Islet precursor cell (in vitro differentiated cells): ENCODE measurements around the gene ZNF431.
"Not testable (repeated sequence)": the region's sequence is repeated elsewhere in the genome, so short reads cannot be mapped to it uniquely, and the experiment has no call there.

ENCODE experiments used
- DNase-seq: peaks from one replicate; pipeline ENCODE4 v3.0.0-alpha.2; 2018

ZNF431 gene

GRCh38 chr19:21141787-21142464 lies at the start of gene ZNF431:
TSS of gene ZNF431 (plus strand) at chr19:21142040. CDS start at chr19:21142184, 144 bp downstream.
- DNase-seq, result peak; percentile 98

GRCh38 chr19:21092109-21092508 lies 49.7 kb upstream of the ZNF431 start:
- peak; percentile 53 for DNase-seq

GRCh38 chr19:21094347-21095025 lies 47.4 kb upstream of the ZNF431 start:
- no peak for DNase-seq

GRCh38 chr19:21098291-21098690 lies 43.5 kb upstream of the ZNF431 start:
- DNase-seq, result no peak

DNA sequence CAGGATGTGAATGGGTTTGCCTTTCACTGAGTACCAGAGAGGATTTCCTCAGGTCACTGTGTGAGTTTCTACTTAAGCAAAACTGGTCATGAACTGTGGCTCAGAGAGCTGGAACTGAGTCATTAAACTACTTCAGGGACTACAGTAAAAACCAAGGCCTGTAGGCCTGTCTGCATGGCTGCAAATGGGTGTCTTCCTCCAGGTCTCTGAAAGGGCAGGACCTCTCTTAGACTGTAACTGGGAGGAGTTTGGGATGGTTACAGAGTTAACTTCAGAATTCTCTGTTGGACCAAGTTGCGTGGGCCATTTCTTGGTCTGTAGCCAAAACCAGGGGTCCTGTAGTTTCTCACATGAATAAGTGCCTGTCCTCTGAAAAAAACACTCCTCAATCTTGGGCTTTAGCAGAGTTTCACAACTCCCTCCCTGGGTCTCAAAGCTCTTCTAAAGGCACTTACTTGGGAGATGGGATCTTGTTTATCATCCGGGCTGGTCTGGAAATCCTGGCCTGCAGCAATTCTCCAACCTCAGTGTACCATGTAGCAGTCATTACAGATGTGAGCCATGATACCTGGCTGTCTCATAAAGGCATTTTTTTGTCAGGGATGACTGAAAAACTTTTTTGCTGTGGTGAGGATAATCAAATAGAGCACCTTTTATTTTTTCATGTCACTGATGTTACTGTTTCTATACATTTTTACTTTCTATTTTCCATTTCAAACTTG lies 40.2 kb upstream of the ZNF431 start:
- peak; percentile 72 for DNase-seq

DNA sequence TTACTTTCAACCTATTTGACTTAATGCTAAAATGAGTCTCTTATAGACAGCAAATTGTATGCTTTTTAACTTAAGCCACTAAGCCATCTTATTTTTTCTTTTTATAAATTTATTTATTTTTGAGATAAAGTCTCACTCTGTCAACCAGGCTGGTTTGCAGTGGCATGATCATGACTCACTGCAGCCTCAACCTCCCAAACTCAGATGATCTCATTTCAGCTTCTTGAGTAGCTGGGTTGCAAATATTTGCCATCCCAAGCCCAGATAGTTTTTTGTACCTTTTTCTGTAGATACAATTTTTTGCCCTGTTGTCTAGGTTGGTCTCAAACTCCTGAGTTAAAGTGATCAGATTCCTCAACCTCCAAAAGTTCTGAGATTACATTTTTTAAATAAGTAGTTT lies 32.7 kb upstream of the ZNF431 start:
- no peak for DNase-seq

GRCh38 chr19:21110183-21110582 lies 31.7 kb upstream of the ZNF431 start:
- DNase-seq, result no peak

- no peak for DNase-seq
Observed at GRCh38 chr19:21115430-21115829, 26.4 kb upstream of the ZNF431 start.

DNA sequence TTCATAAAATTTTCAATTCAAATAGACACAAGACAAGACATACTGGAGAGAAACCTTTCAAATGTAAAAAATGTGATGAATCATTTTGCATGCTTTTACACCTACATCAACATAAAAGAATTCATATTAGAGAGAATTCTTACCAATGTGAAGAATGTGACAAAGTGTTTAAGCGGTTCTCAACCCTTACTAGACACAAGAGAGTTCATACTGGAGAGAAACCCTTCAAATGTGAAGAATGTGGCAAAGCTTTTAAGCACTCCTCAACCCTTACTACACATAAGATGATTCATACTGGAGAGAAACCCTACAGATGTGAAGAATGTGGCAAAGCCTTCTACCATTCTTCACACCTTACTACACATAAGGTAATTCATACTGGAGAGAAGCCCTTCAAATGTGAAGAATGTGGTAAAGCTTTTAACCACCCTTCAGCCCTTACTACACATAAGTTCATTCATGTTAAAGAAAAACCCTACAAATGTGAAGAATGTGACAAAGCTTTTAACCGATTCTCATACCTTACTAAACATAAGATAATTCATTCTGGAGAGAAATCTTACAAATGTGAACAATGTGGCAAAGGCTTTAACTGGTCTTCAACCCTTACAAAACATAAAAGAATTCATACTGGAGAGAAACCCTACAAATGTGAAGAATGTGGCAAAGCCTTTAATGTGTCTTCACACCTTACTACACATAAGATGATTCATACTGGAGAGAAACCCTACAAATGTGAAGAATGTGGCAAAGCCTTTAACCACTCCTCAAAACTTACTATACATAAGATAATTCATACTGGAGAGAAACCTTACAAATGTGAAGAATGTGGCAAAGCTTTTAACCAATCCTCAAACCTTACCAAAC lies 24.6 kb upstream of the ZNF431 start:
- DNase-seq, result no peak

- DNase-seq, result no peak
Observed at GRCh38 chr19:21126078-21126477, 15.8 kb upstream of the ZNF431 start.

GRCh38 chr19:21127001-21127400 lies 14.8 kb upstream of the ZNF431 start:
- DNase-seq, result no peak

GRCh38 chr19:21127898-21128297 lies 13.9 kb upstream of the ZNF431 start:
- no peak for DNase-seq

- DNase-seq, result no peak
Observed at GRCh38 chr19:21128901-21129698, 12.7 kb upstream of the ZNF431 start.

- no peak for DNase-seq
Observed at GRCh38 chr19:21130097-21130775, 11.6 kb upstream of the ZNF431 start.

GRCh38 chr19:21133633-21134032 lies 8.2 kb upstream of the ZNF431 start:
- DNase-seq, result no peak

DNA sequence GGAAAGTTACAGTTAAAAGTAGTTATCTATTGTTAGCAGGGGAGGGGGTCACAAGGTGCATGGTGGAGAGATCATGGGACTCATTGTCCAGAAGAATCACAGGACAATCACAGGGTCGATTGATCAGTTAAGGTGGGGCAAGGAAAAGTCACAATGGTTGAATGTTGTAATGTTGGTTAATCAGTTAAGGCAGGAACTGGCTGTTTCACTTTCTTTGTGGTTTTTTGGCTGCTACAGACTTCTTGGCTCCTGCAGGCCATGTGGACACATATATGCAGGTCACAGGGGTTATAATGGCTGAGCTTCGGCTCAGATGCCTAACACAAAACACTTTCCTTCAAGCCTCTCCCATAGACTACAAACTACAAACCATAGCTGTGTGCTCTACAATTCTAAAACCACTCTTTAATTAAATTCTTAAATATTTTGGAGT lies 6.9 kb upstream of the ZNF431 start:
- DNase-seq, result no peak

DNA sequence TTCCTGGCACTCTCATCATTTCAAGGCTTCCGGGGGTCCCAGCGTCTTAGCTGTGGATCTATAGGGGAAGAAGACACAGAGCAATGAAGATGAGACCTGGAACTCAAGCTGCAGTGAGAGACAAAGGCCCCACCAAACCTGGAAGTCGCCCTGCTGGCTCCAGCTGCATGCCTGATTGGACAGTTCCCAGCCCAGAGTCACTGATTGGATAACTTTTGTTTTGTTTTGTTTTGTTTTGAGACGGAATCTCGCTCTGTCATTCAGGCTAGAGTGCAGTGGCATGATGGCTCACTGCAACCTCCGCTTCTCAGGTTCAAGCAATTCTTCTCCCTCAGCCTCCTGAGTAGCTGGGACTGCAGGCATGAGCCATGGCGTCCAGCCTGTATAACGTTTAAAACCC lies 6.4 kb upstream of the ZNF431 start:
- DNase-seq, result no peak

DNA sequence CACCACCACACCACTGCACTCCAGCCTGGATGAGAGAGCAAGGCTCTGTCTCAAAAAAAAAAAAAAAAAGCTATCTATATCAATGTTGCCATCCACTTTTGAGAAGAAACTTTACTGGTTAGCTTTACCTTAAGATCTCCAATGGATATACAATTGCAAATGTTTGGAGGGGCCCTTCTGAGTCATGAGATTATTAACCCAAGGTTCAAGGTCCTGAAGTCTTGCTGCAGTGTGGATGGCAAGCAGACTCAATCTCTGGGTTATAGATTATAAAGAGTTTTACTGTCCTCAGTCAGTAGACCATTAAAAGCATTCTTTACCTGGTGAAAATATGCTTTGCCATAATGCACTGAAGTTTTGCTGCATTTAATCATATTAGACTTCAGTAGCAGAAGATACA lies 3.7 kb upstream of the ZNF431 start:
- DNase-seq, result no peak

GRCh38 chr19:21141006-21141405 lies 834 bp upstream of the ZNF431 start:
- DNase-seq, result not testable (repeated sequence)

DNA sequence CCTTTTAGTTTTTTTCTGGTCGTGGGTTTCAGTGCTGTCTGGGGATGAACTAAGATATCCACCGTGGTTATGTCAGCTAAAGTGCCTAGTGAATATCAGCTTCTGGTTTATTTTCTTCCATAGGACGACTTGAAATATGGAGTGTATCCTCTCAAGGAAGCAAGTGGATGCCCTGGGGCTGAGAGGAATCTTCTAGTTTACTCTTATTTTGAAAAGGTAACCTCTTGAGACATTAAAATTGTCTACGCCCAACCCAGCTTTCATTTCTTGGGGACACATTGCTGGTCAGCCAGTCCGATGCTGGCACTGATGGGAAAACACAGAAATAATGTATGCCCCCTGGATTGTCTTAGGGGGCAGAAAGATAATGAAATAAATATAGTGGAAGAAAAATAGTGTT lies 1.6 kb downstream of the ZNF431 start:
- no peak for DNase-seq

- DNase-seq, result no peak
Observed at GRCh38 chr19:21143854-21144253, 2.0 kb downstream of the ZNF431 start.

- DNase-seq, result no peak
Observed at GRCh38 chr19:21147540-21147939, 5.7 kb downstream of the ZNF431 start.
